HepG2 (cell line): ENCODE data around the gene PTK7. TPM values are rescaled to one million over a fixed set of nuclear protein-coding genes. Genes with fewer than 3 reads are reported as not detected.

ENCODE experiments used
- ATAD3A ChIP-seq: sonication (generic); formaldehyde crosslinking; IDR thresholded peaks from 2 replicates; pipeline ENCODE4 v1.4.0; 2020; ENCODE audit warnings: missing genetic modification reagents
- ATM ChIP-seq: fragments of 450-650 bp; IDR thresholded peaks from 2 replicates; pipeline ENCODE4 v1.7.1; 2017; ENCODE audit warnings: mild to moderate bottlenecking, borderline replicate concordance
- ATRX ChIP-seq: sonication (generic); formaldehyde crosslinking; IDR thresholded peaks from 2 replicates; pipeline ENCODE4 v1.4.0; 2020; ENCODE audit warnings: missing genetic modification reagents, borderline replicate concordance
- ISX ChIP-seq: sonication (generic); formaldehyde crosslinking; conservative IDR thresholded peaks from 2 replicates; pipeline ENCODE4 v1.5.0; 2020; ENCODE audit warnings: missing genetic modification reagents
- JUND ChIP-seq: sonication (generic); formaldehyde crosslinking; IDR thresholded peaks from 2 replicates; pipeline ENCODE4 v1.8.0; 2022; ENCODE audit warnings: mild to moderate bottlenecking, missing genetic modification reagents
- KLF16 ChIP-seq, 2 experiments: sonication (generic) in 1 of 2; formaldehyde crosslinking in 1 of 2; IDR thresholded peaks; 2 replicates each; pipeline versions ENCODE4 v1.6.1 to v1.8.0; 2016 to 2023; ENCODE audit warnings: missing genetic modification reagents in 2 of 2, missing compliant biosample characterization in 1 of 2
- MTA3 ChIP-seq: sonication (generic); formaldehyde crosslinking; IDR thresholded peaks from 2 replicates; pipeline ENCODE4 v1.4.0; 2020; ENCODE audit warnings: missing genetic modification reagents
- NR2C2 ChIP-seq: sonication (generic); formaldehyde crosslinking; IDR thresholded peaks from 2 replicates; pipeline ENCODE4 v1.4.0; 2020; ENCODE audit warnings: missing genetic modification reagents, mild to moderate bottlenecking, moderate library complexity, borderline replicate concordance
- POLR2AphosphoS2 ChIP-seq: IDR thresholded peaks from 2 replicates; pipeline ENCODE4 v1.6.1; 2011; ENCODE audit warnings: low read depth, low read length, improper control_type of control experiment
- SP140L ChIP-seq: sonication (generic); formaldehyde crosslinking; IDR thresholded peaks from 2 replicates; pipeline ENCODE4 v1.4.0; 2020; ENCODE audit warnings: missing genetic modification reagents, borderline replicate concordance
- SSRP1 ChIP-seq: IDR thresholded peaks from 2 replicates; pipeline ENCODE4 v1.6.1; 2016; ENCODE audit warnings: control low read depth
- ZKSCAN5 ChIP-seq: sonication (generic); formaldehyde crosslinking; IDR thresholded peaks from 2 replicates; pipeline ENCODE4 v1.5.1; 2020; ENCODE audit warnings: mild to moderate bottlenecking, missing genetic modification reagents
- ZNF343 ChIP-seq: sonication (generic); formaldehyde crosslinking; IDR thresholded peaks from 2 replicates; pipeline ENCODE4 v1.4.0; 2020; ENCODE audit warnings: mild to moderate bottlenecking, missing genetic modification reagents
- ZNF446 ChIP-seq: sonication (generic); formaldehyde crosslinking; IDR thresholded peaks from 2 replicates; pipeline ENCODE4 v1.5.0; 2020; ENCODE audit warnings: mild to moderate bottlenecking, missing genetic modification reagents
- ZNF546 ChIP-seq: sonication (generic); formaldehyde crosslinking; conservative IDR thresholded peaks from 2 replicates; pipeline ENCODE4 v1.8.1; 2023; ENCODE audit warnings: mild to moderate bottlenecking, missing genetic modification reagents
- ZNF558 ChIP-seq: sonication (generic); formaldehyde crosslinking; IDR thresholded peaks from 2 replicates; pipeline ENCODE4 v1.9.0; 2022; ENCODE audit warnings: mild to moderate bottlenecking, missing genetic modification reagents, borderline replicate concordance
- ZNF614 ChIP-seq: IDR thresholded peaks from 2 replicates; pipeline ENCODE4 v1.6.1; 2018; ENCODE audit warnings: missing biosample characterization, missing genetic modification reagents, inconsistent platforms, borderline replicate concordance
- ZNF616 ChIP-seq: sonication (generic); formaldehyde crosslinking; IDR thresholded peaks from 2 replicates; pipeline ENCODE4 v1.5.0; 2020; ENCODE audit warnings: low read depth, mild to moderate bottlenecking, missing genetic modification reagents
- ZNF703 ChIP-seq: sonication (generic); formaldehyde crosslinking; IDR thresholded peaks from 2 replicates; pipeline ENCODE4 v1.5.1; 2020; ENCODE audit warnings: missing genetic modification reagents, mild to moderate bottlenecking, moderate library complexity, borderline replicate concordance
- ZNF780A ChIP-seq: sonication (generic); formaldehyde crosslinking; IDR thresholded peaks from 2 replicates; pipeline ENCODE4 v1.8.0; 2022; ENCODE audit warnings: mild to moderate bottlenecking, missing genetic modification reagents, moderate library complexity
- ZSCAN31 ChIP-seq: sonication (generic); formaldehyde crosslinking; IDR thresholded peaks from 2 replicates; pipeline ENCODE4 v1.5.0; 2020; ENCODE audit warnings: low read depth, mild to moderate bottlenecking, missing genetic modification reagents
- polyA plus RNA-seq, 8 experiments: library from polyadenylated mRNA; depleted of rRNA in 3 of 8; stranded (reverse) in 7 of 8; unstranded in 1 of 8; fragments of >200 nt; fragmentation: Illumina TruSeq in 4 of 8; extraction: Trizol in 4 of 8; gene quantifications; 2 replicates each; pipeline versions ENCODE4 v1.2.1 to v1.2.3, GENCODE V29; 2011 to 2016; ENCODE audit warnings: low read depth in 4 of 8, missing spikeins in 1 of 8, mixed read lengths in 1 of 8; ENCODE audit not compliant: insufficient read depth in 1 of 8
- total RNA-seq, 5 experiments: library from RNA; depleted of rRNA; stranded (reverse); fragments of >200 nt; fragmentation: Illumina TruSeq; extraction: Trizol; gene quantifications; 2 replicates each; pipeline ENCODE4 v1.2.3, GENCODE V29; 2016; ENCODE audit warnings: low read depth in 1 of 5
- TF ChIP-seq, protein P1 (sequence below): sonication (generic); formaldehyde crosslinking; IDR thresholded peaks from 2 replicates; pipeline ENCODE4 v1.4.0; 2020; ENCODE audit warnings: missing genetic modification reagents, mild to moderate bottlenecking, borderline replicate concordance
- TF ChIP-seq, protein P2 (sequence below): sonication (generic); formaldehyde crosslinking; conservative IDR thresholded peaks from 2 replicates; pipeline ENCODE4 v1.8.0; 2022; ENCODE audit warnings: missing genetic modification reagents
- TF ChIP-seq, protein P3 (sequence below): sonication (generic); formaldehyde crosslinking; IDR thresholded peaks from 2 replicates; pipeline ENCODE4 v1.4.0; 2020; ENCODE audit warnings: missing genetic modification reagents, borderline replicate concordance

PTK7 gene
- total and polyA plus RNA-seq, 2 of the 13 experiments (the other 11 are each of a cell fraction or from before 2014, with no cell fraction given) = 98.5 to 99.8 TPM

DNA sequence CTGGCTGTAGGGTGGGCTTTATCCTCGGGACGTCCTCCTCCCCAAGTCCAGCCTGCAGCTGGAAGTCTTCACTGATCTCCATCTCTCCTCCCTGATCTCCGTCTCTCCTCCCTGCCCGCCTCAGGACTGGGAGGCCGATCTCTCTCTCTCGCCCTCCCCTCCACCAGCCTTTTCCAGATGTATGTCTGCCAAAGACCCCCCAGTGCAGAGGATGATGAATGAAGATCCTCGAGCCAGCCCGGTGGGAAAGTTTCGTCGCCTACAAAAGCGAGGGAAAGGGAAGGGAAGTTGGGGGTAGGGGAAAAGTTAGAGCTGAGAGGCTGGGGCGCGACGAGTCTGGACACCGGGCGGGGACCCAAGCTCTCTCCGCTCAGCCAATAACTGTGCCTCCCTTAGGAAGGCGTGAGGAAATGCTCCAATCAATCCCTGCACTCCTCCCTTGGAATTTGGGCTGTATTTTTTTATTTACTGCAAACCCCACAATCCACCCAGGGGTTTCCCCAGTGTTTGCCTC is 94.4 kb downstream of the PTK7 start (continued):
- TF ChIP-seq JUND (CRISPR knock-in tag) (no peak), ATAD3A (no peak), ZNF780A (CRISPR knock-in tag) (no peak), ZSCAN31 (no peak), ZNF343 (CRISPR knock-in tag) (peak; percentile 42; the same call in 1 of the 2 replicates), ZNF446 (CRISPR knock-in tag) (no peak; the same call in 1 of the 2 replicates), ZNF546 (CRISPR knock-in tag) (no peak), ATM (no peak), ZNF703 (no peak), KLF16 (CRISPR knock-in tag; IDR thresholded peaks at IDR 0.05) (no peak), ZNF614 (no peak), ISX (CRISPR knock-in tag) (no peak), ZNF558 (CRISPR knock-in tag) (no peak), NR2C2 (CRISPR knock-in tag) (no peak), MTA3 (no peak), ZKSCAN5 (CRISPR knock-in tag) (no peak), ATRX (CRISPR knock-in tag) (no peak), ZNF616 (CRISPR knock-in tag) (no peak), POLR2AphosphoS2 (no peak), SSRP1 (CRISPR knock-in tag) (no peak), SP140L (no peak)
- TF ChIP-seq, protein P1, sequence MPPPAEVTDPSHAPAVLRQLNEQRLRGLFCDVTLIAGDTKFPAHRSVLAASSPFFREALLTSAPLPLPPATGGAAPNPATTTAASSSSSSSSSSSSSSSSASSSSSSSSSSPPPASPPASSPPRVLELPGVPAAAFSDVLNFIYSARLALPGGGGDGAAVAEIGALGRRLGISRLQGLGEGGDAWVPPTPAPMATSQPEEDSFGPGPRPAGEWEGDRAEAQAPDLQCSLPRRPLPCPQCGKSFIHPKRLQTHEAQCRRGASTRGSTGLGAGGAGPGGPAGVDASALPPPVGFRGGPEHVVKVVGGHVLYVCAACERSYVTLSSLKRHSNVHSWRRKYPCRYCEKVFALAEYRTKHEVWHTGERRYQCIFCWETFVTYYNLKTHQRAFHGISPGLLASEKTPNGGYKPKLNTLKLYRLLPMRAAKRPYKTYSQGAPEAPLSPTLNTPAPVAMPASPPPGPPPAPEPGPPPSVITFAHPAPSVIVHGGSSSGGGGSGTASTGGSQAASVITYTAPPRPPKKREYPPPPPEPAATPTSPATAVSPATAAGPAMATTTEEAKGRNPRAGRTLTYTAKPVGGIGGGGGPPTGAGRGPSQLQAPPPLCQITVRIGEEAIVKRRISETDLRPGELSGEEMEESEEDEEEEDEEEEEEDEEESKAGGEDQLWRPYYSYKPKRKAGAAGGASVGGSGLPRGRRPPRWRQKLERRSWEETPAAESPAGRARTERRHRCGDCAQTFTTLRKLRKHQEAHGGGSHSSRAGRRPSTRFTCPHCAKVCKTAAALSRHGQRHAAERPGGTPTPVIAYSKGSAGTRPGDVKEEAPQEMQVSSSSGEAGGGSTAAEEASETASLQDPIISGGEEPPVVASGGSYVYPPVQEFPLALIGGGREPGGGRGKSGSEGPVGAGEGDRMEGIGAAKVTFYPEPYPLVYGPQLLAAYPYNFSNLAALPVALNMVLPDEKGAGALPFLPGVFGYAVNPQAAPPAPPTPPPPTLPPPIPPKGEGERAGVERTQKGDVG = no peak
- TF ChIP-seq, protein P2, sequence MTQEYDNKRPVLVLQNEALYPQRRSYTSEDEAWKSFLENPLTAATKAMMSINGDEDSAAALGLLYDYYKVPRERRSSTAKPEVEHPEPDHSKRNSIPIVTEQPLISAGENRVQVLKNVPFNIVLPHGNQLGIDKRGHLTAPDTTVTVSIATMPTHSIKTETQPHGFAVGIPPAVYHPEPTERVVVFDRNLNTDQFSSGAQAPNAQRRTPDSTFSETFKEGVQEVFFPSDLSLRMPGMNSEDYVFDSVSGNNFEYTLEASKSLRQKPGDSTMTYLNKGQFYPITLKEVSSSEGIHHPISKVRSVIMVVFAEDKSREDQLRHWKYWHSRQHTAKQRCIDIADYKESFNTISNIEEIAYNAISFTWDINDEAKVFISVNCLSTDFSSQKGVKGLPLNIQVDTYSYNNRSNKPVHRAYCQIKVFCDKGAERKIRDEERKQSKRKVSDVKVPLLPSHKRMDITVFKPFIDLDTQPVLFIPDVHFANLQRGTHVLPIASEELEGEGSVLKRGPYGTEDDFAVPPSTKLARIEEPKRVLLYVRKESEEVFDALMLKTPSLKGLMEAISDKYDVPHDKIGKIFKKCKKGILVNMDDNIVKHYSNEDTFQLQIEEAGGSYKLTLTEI (CRISPR knock-in tag) = no peak
- TF ChIP-seq, protein P3, sequence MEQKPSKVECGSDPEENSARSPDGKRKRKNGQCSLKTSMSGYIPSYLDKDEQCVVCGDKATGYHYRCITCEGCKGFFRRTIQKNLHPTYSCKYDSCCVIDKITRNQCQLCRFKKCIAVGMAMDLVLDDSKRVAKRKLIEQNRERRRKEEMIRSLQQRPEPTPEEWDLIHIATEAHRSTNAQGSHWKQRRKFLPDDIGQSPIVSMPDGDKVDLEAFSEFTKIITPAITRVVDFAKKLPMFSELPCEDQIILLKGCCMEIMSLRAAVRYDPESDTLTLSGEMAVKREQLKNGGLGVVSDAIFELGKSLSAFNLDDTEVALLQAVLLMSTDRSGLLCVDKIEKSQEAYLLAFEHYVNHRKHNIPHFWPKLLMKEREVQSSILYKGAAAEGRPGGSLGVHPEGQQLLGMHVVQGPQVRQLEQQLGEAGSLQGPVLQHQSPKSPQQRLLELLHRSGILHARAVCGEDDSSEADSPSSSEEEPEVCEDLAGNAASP (CRISPR knock-in tag) = no peak
